Measurements from ENCODE around the gene DSCAML1. TPM values are rescaled to one million over a fixed set of nuclear protein-coding genes. Genes with fewer than 3 reads are reported as not detected.

The DSCAML1 gene
- total RNA-seq, 2 experiments from 2014 or later = not detected

DNA sequence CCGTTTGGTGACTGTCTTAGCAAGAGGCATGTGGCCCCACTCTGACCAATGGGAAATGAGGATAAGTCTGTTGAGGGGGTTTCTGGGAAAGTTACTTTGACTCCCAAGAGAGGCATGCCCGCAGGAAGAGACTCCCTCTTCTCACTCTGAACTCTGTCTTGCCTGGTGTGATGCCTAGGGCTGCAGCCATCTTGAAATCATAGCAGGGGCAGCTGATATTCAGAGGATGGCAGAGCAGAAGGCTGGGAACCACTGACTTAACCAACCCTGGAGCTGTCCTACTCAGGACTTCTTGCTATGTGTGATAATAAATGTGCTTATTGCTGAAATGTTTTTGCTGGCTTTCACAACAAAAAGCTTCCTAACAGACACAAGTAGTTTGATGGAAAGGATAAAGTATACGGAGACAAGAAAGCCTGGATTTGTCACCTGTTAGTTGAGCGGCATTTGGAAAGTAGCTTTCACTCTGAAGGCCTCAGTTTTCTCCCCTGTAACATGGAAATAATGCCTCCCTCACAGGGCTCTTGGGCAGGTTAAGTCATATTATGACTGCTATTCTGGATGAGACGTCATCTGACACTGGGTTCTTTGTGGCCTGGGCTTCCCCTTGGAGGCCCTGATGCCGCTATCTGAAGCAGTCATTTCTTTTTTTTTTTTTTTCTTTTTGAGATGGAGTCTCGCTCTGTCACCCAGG lies 340.8 kb downstream of the DSCAML1 start:
- no peaks in the 10 kb centered on the region for H3K79me2 ChIP-seq (ENCODE audit: insufficient read depth, low read depth, low read length)
- intact Hi-C loops (cut with micrococcal nuclease; ENCODE audit: unreplicated experiment) = no loop called here
- no peaks in the 10 kb centered on the region for H3K36me3 ChIP-seq (ENCODE audit: insufficient read depth, low read length)
- no peak overlapping the region for H3K27ac ChIP-seq (ENCODE audit: low read depth, low read length, poor library complexity, severe bottlenecking)
- 0 out of 2 replicates have a peak, but pooled peaks cover 7% of the 10 kb centered on the region for H3K9me3 ChIP-seq (ENCODE audit: low read length)
- POLR2A ChIA-PET = no interaction called here
- no peak for DNase-seq (ENCODE audit: low spot score)
- H3K4me2 ChIP-seq (ENCODE audit: low read length) = no peak overlapping the region
- H3K4me3 ChIP-seq (ENCODE audit: low read depth, low read length, poor library complexity, severe bottlenecking) = no peak overlapping the region
- H3K9me2 ChIP-seq (ENCODE audit: insufficient read depth, low read length) = no peaks in the 10 kb centered on the region
- no peaks in the 10 kb centered on the region for H3K4me1 ChIP-seq (ENCODE audit: insufficient read depth, low read length, poor library complexity, severe bottlenecking)
- BruUV-seq (replicated peaks) = no TSS peak
- TF ChIP-seq EZH2phosphoT487 (IDR thresholded peaks at IDR 0.05; ENCODE audit: borderline replicate concordance, low read depth, low read length) = no peak
- TF ChIP-seq, protein P1, sequence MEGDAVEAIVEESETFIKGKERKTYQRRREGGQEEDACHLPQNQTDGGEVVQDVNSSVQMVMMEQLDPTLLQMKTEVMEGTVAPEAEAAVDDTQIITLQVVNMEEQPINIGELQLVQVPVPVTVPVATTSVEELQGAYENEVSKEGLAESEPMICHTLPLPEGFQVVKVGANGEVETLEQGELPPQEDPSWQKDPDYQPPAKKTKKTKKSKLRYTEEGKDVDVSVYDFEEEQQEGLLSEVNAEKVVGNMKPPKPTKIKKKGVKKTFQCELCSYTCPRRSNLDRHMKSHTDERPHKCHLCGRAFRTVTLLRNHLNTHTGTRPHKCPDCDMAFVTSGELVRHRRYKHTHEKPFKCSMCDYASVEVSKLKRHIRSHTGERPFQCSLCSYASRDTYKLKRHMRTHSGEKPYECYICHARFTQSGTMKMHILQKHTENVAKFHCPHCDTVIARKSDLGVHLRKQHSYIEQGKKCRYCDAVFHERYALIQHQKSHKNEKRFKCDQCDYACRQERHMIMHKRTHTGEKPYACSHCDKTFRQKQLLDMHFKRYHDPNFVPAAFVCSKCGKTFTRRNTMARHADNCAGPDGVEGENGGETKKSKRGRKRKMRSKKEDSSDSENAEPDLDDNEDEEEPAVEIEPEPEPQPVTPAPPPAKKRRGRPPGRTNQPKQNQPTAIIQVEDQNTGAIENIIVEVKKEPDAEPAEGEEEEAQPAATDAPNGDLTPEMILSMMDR (conservative IDR thresholded peaks at IDR 0.05; ENCODE audit: low read length) = no peak
- H2AFZ ChIP-seq (ENCODE audit: low read length) = no peak overlapping the region
- CTCF ChIA-PET (ENCODE audit: unreplicated experiment) = no interaction called here
- H4K20me1 ChIP-seq (ENCODE audit: insufficient read depth, low read length) = no peaks in the 10 kb centered on the region

DNA sequence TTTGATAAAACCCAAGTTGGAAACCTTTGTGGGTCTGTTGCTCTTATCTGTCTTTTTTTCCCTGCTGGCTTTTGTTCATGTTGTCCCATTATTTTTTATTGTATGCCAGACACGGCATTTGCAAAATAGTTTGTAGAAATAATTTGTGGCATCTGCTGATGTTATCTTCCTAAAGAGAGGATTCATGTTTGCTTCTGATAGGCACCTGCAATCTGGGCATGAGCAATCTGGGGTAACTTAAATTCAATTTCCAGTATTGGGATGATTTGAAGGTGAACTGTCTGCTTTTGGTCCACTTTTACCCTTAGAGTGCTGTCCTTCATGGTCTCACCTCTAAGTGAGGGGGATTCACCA lies 342.5 kb downstream of the DSCAML1 start:
- DNase-seq (ENCODE audit: low spot score) = no peak
- intact Hi-C loops (cut with micrococcal nuclease; ENCODE audit: unreplicated experiment) = no loop called here
- ChIA-PET CTCF (ENCODE audit: unreplicated experiment) (no interaction called here), POLR2A (no interaction called here)
- no peak for TF ChIP-seq EZH2phosphoT487 (IDR thresholded peaks at IDR 0.05; ENCODE audit: borderline replicate concordance, low read depth, low read length)
- TF ChIP-seq, protein P1 (conservative IDR thresholded peaks at IDR 0.05; ENCODE audit: low read length) = no peak
- Histone ChIP-seq H3K4me2 (ENCODE audit: low read length) (no peak overlapping the region), H4K20me1 (ENCODE audit: insufficient read depth, low read length) (no peaks in the 10 kb centered on the region), H2AFZ (ENCODE audit: low read length) (no peak overlapping the region), H3K9me2 (ENCODE audit: insufficient read depth, low read length) (no peaks in the 10 kb centered on the region), H3K9me3 (ENCODE audit: low read length) (0 out of 2 replicates have a peak, but pooled peaks cover 7% of the 10 kb centered on the region), H3K79me2 (ENCODE audit: insufficient read depth, low read depth, low read length) (no peaks in the 10 kb centered on the region), H3K4me3 (ENCODE audit: low read depth, low read length, poor library complexity, severe bottlenecking) (no peak overlapping the region), H3K27ac (ENCODE audit: low read depth, low read length, poor library complexity, severe bottlenecking) (no peak overlapping the region), H3K36me3 (ENCODE audit: insufficient read depth, low read length) (no peaks in the 10 kb centered on the region), H3K4me1 (ENCODE audit: insufficient read depth, low read length, poor library complexity, severe bottlenecking) (no peaks in the 10 kb centered on the region)
- no TSS peak for BruUV-seq (replicated peaks)

DNA sequence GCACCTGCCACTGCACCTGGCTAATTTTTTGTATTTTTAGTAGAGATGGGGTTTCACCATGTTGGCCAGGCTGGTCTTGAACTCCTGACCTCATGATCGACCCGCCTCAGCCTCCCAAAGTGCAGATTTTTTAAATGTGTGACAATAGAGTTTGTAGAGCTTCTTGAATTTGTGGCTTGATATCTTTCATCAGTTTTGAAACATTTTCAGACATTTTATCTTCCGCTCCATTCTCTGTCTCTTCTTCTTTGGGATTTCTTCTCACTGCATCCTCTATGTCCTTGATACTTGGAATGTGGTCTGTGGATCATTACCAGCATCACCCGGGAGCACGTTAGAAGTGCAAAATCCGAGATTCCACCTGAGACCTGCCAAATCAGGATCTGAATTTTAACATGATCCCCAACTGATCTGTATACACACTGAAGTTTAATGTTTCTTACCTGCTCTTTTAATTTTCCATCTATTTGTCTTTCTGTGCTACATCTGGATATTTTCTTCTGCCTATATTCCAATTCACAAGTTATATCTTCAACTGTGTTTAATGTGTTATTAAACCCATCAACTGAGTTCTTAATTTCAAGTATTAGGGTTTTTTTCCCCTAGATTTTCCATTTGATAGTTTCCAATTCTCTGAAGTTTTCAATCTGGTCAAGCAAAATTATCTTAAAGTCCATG lies 343.0 kb downstream of the DSCAML1 start:
- TF ChIP-seq, protein P1 (conservative IDR thresholded peaks at IDR 0.05; ENCODE audit: low read length) = no peak
- no peak for TF ChIP-seq EZH2phosphoT487 (IDR thresholded peaks at IDR 0.05; ENCODE audit: borderline replicate concordance, low read depth, low read length)
- Histone ChIP-seq H4K20me1 (ENCODE audit: insufficient read depth, low read length) (no peaks in the 10 kb centered on the region), H3K4me3 (ENCODE audit: low read depth, low read length, poor library complexity, severe bottlenecking) (no peak overlapping the region), H3K4me1 (ENCODE audit: insufficient read depth, low read length, poor library complexity, severe bottlenecking) (no peaks in the 10 kb centered on the region), H3K9me3 (ENCODE audit: low read length) (0 out of 2 replicates have a peak, but pooled peaks cover 7% of the 10 kb centered on the region), H3K4me2 (ENCODE audit: low read length) (no peak overlapping the region), H3K27ac (ENCODE audit: low read depth, low read length, poor library complexity, severe bottlenecking) (no peak overlapping the region), H2AFZ (ENCODE audit: low read length) (no peak overlapping the region), H3K79me2 (ENCODE audit: insufficient read depth, low read depth, low read length) (no peaks in the 10 kb centered on the region), H3K36me3 (ENCODE audit: insufficient read depth, low read length) (no peaks in the 10 kb centered on the region), H3K9me2 (ENCODE audit: insufficient read depth, low read length) (no peaks in the 10 kb centered on the region)
- POLR2A ChIA-PET = no interaction called here
- no TSS peak for BruUV-seq (replicated peaks)
- CTCF ChIA-PET (ENCODE audit: unreplicated experiment) = no interaction called here
- DNase-seq (ENCODE audit: low spot score) = no peak
- intact Hi-C loops (cut with micrococcal nuclease; ENCODE audit: unreplicated experiment) = no loop called here

Data from OCI-LY7 (cell line).